Kidney glomerular epithelial cell (primary cell): Measurements from ENCODE around the gene ATF6.
"Not testable (repeated sequence)": the region's sequence is repeated elsewhere in the genome, so short reads cannot be mapped to it uniquely, and the experiment has no call there.

ENCODE experiments used
- DNase-seq: peaks from one replicate; lab custom pipeline; 2025; lab: John Stamatoyannopoulos, UW

Gene ATF6

GRCh38 chr1:161832299-161832907 is 66.3 kb downstream of the ATF6 start:
- DNase-seq, result not testable (repeated sequence)

- DNase-seq, result no peak
Measured at GRCh38 chr1:161834967-161835550, 68.9 kb downstream of the ATF6 start.

- DNase-seq, result no peak
Measured at GRCh38 chr1:161836018-161836417, 69.9 kb downstream of the ATF6 start.

GRCh38 chr1:161838362-161838761 is 72.2 kb downstream of the ATF6 start:
- DNase-seq, result no peak

GRCh38 chr1:161838885-161839284 is 72.8 kb downstream of the ATF6 start:
- DNase-seq, result no peak

GRCh38 chr1:161839591-161839990 is 73.5 kb downstream of the ATF6 start:
- no peak for DNase-seq

- no peak for DNase-seq
Measured at GRCh38 chr1:161840363-161840762, 74.2 kb downstream of the ATF6 start.

GRCh38 chr1:161843156-161843555 is 77.0 kb downstream of the ATF6 start:
- no peak for DNase-seq

- DNase-seq, result no peak
Measured at GRCh38 chr1:161844696-161845095, 78.6 kb downstream of the ATF6 start.

GRCh38 chr1:161848676-161849075 is 82.6 kb downstream of the ATF6 start:
- no peak for DNase-seq

GRCh38 chr1:161849518-161849917 is 83.4 kb downstream of the ATF6 start:
- no peak for DNase-seq

- DNase-seq, result no peak
Measured at GRCh38 chr1:161855260-161855659, 89.1 kb downstream of the ATF6 start.

GRCh38 chr1:161858271-161858670 is 92.2 kb downstream of the ATF6 start:
- DNase-seq, result no peak

- DNase-seq, result no peak
Measured at GRCh38 chr1:161863549-161863948, 97.4 kb downstream of the ATF6 start.

- DNase-seq, result peak; percentile 51
Measured at GRCh38 chr1:161864577-161864976, 98.5 kb downstream of the ATF6 start.

GRCh38 chr1:161866241-161866640 is 100.1 kb downstream of the ATF6 start:
- peak; percentile 58 for DNase-seq

GRCh38 chr1:161868832-161869231 is 102.7 kb downstream of the ATF6 start:
- no peak for DNase-seq

- DNase-seq, result no peak
Measured at GRCh38 chr1:161869291-161869690, 103.2 kb downstream of the ATF6 start.

GRCh38 chr1:161872506-161872905 is 106.4 kb downstream of the ATF6 start:
- no peak for DNase-seq

GRCh38 chr1:161879261-161879660 is 113.1 kb downstream of the ATF6 start:
- no peak for DNase-seq

GRCh38 chr1:161884475-161884874 is 118.4 kb downstream of the ATF6 start:
- no peak for DNase-seq

GRCh38 chr1:161885003-161885402 is 118.9 kb downstream of the ATF6 start:
- DNase-seq, result peak; percentile 84

- DNase-seq, result no peak
Measured at GRCh38 chr1:161885759-161886158, 119.6 kb downstream of the ATF6 start.

GRCh38 chr1:161886589-161886988 is 120.5 kb downstream of the ATF6 start:
- no peak for DNase-seq
